GM18870 (cell line): ENCODE data around the gene DNAJA3.
"Not testable (repeated sequence)": the region's sequence is repeated elsewhere in the genome, so short reads cannot be mapped to it uniquely, and the experiment has no call there.

ENCODE experiments used
- ATAC-seq: cut with Tn5 transposase; IDR thresholded peaks from one replicate; pipeline ENCODE4 v1.9.1; 2021; ENCODE audit warnings: moderate library complexity; ENCODE audit not compliant: unreplicated experiment

The DNAJA3 gene

DNA sequence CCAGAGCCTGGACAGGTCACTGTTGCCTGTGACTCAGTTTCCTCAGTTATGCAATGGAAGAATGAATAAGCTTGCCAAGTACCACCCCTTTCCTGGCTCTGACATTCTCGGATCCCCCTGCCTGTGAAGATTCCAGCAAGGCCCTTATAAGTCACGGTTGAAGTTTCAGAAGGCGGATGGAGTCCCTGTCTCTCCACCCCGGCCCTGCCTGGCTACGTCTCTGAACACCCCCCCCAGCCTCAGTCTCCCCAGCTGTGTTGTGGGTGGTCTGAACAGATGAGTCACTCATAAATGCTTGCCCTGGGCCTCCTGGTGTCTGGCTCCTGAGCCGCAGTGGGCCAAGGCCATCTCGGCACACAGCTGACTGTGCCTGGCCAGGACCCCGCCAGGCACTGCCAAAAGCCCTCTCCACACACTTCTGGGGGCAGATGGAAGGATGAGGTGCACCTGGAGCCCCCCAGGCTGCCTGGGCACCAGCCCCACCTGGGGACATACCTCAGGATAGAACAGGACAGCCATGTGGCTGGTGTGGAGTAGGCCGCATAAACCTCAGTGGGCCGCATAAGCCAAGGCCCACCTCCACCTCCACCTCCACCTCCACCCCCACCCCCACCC is 38.6 kb upstream of the DNAJA3 start:
- no peak for ATAC-seq

DNA sequence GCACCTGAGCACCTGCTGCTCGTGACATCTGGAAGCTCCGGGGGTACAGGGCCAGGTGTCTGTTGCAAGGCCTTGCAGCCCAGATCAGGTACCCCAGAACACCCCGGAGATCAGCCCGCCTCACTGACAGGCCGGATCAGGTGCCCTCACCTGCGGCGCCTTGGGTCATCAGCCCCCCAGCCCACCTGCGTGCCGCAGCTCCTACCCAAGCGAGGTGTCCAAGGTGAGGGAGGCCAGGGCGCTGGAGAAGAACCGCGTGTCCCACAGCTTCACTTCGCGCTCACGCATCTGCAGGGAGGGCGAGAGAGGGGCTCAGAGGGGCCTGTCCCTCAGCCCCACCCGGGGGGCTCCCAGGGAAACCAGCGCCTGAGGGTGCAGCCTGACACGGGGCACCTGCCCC is 37.9 kb upstream of the DNAJA3 start:
- ATAC-seq = no peak

DNA sequence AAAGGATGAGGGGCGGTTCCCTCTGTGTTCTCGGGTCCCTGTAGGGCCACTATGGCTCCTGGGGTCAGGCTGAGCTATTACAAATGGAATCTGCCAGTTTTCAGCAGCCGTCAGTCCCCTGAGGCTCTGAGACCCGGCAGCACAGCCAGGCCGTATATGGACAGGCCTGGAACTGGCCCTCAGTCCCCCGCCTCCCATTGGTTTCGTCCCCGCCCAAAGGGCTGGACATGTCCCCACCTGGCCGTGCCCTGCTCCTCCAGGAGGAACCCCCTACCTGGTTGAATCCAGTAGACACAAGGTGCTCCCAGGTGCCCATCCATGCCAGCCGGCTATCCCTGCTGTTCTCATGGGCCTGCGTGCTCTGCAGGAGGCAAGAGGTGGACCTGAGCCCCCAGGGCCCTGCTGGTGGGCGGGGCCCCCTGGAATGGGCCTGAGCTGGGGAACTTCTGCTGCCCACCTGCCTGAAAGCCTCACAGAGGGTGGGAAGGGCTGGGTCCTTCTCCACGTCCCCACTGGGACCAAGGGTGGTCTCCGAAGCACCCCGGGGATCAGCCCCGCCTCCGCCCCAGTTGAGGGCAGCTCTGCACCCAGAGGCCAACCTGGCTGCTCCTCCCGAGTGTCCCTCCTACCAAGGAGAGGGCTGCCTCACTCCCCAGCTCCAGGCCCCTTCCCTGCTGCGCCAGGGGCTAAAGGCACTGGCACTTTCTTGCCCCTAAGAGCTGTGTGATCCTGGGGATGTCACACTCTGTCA is 37.2 kb upstream of the DNAJA3 start:
- ATAC-seq = no peak

DNA sequence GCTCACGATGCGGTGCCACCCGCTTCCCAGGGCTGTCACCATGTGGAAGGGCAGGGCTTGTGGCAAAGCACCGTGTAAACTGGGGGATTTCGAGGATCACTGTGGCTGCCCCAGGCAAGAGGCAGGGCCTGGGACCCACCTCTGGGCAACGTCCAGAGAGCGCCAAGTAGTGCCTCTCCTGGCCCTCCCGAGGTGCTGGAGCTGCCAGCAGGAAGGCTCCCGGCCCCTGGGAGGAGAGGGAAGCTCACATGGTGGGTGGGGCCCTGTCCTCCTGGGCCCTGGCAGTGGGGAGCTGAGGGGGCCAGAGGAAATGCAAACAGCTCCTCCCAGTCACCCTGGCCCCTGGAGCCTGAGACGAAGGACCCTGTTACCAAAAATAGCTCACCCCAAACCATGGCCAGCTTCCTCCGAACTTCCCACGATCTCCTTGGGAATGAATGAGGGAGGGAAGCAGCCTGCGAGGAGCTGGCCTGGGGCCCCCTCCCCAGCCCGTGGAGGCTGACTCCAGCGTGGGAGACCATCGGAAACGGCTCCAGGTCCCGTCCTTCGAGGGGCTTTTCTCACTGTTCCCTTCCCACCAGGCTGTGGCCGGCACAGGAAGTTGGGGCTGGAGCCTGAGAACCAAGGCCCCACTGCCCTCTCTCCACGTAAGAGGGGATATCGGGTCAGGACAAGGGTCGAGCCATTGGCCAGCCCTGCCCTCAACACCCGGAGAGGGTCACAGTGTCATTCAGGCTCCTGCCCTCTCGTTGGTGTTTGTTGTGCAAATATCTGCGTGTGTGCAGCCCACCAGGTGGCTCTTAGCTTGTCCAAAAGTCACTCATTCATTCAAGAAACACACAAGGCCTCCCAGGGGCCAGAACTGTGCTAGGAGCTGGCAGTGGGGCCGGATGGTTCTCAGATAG is 36.4 kb upstream of the DNAJA3 start:
- ATAC-seq = no peak

DNA sequence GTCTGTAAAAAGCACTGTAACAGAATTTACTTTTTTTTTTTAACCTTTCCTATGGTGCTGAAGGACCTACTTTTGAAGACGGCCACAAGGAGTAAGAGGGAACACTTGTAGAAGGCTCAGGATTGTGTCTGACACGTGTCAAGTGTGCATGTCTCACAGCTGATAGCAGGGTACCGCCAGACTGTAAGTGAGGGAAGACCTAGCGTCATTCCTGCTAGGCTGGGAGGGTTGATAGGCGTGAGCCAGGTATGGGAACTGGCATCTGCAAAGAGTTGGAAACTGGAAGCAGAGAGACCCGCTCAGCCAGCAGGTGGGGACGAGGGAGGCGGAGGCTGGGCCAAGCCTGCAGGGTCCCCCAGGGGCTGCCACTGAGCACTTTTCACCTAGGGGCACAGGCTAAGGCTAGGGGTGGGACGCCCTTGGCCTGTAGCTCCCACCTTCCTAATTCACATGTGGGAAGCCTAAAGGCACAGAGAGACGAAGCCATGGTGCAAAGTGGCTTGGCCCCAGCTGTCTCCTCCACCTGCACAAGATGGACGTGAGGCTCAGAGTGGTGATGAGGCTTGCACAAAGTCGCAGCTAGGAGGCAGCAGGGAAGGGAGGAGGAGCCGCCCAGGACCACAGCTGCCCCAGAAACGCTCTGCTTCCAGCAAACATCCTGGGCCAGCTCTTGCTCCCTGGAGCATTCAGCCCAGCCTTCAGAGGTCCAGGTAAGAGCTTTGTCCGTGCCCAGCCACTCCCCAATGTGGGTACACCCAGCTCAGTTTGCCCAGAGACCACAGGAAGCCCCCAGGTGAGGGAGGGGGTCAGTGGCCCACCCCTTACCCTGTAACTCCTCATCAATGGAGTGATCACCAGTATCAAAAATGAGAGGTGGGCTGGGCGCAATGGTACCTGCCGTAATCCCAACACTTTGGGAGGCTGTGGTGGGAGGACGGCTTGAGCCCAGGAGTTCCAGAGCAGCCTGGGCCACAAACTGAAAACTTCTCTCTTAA is 35.1 kb upstream of the DNAJA3 start:
- no peak for ATAC-seq

DNA sequence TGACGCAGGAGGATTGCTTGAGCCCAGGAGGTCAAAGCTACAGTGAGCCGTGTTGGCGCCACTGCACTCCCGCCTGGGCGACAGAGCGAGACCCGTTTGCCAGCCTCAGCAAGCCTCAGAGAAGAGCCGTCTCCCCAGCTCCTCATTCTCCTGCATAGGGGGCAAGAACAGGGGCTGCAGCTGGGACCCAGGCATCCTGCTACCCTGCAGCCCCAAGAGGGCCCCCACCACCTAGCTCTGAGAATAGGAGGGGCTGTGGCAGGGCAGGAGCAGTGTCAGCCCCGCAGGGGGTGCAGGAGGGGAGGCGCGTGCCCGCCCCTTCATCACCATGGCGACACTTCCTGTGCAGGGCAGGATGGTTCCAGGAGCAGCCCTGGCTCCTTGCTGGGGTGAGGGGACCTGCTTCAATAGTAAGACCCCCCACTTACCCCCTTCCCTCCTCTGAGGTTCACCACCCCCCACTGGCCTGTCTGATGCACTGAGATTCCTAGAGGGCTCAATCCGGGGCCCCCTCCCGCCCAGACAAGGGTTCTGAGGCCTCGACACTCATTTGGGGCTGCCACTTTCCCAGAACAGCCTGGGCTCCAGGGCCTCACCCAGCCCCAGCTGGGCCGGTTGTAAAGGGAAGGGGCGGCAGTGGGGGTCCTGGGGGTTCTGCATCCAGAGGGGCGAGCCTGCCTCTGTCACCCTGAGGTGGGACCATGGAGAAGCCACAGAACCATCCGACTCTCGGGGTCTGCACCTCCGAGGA is 33.9 kb upstream of the DNAJA3 start:
- no peak for ATAC-seq

DNA sequence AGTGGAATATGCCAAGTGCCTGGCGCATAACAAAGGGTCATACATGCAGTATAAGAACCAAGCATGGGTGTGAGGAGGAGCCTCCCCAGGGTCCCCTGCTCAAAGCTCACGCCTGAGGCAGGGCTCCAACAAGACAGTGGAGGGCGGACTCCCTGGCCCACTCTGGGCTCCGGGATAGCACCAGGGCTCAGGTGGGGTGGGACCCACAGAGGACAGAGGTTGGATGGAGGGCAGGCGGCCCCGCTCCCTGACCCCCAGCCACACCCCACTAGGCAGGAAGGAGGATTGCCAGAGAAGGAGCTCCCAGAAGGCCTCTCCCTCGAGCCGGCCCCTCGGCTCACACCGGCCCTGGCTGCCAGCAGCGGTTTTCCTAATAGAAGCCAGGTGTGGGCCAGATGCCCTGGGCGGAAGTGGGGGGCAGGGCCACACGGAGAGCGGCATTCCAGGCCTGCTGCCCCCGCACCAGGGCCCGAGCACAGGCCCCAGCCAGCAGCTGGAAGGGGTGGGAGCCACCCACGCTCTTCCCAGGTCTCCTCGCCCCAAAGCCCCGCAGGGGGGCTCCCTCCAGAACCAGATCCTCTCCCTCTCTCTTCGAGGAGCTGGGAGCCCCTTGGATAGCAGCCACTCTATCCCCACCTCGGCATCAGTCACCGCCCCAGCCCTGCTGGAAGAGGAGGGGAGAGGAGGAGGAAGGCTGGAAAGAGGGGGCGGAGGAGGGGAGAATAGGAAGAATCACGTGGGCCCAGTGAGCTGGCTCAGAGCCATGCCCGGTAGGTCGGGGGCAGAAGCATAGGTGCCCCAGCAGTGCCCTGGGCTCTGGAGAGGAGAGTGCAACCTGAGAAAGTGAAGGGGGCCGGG is 33.1 kb upstream of the DNAJA3 start:
- no peak for ATAC-seq

DNA sequence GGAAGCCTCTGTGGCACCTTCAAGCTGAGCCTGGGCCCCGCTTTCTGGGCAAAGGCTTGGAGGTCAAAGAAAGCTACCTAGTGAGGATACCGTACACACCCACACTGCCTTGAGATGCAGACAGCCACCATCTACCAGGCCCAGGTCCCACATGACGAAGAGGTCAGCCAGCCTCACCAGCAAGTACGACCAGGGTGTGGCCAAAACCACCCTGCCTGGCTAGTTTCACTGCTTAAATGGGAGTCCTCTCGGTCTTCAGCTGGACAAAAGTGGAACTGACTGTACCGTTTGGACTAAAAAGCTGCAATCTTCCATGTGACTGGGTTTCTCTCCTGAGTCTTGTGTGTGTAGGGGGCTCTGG is 32.4 kb upstream of the DNAJA3 start:
- no peak for ATAC-seq

DNA sequence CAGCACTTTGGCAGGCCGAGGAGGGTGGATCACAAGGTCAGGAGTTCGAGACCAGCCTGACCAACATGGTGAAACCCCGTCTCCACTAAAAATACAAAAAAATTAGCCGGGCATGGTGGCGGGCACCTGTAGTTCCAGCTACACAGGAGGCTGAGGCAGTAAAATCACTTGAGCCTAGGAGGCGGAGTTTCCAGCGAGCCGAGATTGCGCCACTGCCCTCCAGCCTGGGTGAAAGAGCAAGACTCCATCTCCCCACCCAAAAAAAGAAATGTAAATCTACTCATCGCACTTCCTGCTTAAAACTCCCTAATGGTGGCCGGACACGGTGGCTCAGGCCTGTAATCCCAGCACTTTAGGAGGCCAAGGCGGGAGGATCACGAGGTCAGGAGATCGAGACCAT is 31.8 kb upstream of the DNAJA3 start:
- ATAC-seq = not testable (repeated sequence)

DNA sequence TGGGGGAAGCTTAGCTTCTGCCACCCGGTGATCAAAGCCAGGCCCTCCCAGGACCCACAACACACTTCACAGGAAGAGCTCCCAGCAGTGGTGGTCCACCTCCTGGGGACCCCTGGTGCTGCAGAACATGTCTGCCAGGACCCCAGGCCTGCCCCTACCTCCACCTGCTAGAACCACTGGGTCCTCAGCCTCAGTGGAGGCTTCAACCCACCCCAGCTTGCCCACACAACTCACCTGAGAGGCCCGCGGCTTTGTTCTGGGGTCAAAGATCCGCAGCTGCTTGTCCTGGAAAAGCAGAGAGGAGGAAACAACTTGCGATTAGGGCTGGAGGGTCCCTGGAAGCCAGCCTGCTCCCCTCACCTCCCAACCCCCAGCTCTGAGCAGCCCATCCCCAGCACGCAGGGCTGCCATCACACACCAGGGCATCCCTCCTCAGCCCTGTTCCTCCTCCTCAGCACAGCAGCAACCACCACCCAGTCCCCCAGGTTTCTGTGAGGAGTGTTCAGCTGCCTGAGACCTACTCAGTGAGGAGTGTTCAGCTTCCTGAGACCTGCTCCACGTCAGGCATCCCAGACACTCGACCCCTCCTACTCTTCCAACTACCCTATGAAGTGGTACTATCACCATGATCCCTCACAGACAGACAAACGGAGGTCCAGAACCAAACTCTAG is 30.5 kb upstream of the DNAJA3 start:
- no peak for ATAC-seq

DNA sequence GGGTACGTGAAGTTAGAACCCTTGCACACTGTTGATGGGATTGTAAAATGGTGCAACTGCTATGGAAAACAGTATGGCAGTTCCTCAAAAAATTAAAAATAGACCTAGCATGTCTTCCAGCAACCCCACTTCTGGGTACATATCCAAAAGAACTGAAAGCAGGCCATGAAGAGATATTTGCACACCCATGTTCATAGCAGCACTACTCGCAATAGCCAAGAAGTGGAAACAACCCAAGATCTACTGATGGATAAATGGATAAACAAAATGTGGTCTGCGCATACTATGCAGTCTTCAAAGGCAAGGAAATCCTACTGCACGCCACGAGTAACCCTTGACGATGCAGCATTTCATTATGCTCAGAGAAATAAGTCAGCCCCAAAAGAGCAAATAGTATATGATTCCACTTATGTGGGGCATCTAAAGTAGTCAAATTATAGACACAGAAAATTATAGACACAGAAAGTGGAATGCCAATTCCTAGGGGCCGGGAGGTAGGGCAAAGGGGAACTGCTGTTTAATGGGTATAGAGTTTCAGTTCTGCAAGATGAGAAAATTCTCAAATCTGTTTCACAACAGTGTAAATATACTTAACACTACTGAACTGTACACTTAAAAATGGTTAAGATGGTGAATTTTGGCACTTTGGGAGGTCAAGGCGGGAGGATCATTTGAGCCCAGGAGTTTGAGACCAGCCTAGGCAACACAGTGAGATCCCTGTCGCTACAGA is 26.5 kb upstream of the DNAJA3 start:
- ATAC-seq = no peak

DNA sequence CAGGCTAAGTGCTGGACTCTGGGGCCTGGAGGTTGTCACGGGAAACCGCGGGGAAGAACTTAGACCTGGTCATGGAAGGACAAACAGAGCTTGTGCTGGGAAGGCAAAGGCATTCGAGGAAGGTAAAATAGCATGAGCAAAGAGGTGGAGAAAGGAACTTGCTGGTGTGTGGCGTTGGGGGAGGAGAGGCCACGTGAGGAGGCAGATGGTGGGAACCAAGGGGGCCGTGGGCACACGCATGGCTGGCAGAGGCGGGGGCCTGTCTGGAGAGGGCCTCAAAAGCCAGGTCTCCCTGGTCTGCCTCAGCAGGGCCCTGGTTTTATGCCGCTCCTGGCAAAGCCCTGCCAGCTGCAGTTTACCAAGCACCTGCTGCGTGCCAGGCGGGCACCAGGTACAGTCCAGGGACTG is 24.6 kb upstream of the DNAJA3 start:
- ATAC-seq = no peak

DNA sequence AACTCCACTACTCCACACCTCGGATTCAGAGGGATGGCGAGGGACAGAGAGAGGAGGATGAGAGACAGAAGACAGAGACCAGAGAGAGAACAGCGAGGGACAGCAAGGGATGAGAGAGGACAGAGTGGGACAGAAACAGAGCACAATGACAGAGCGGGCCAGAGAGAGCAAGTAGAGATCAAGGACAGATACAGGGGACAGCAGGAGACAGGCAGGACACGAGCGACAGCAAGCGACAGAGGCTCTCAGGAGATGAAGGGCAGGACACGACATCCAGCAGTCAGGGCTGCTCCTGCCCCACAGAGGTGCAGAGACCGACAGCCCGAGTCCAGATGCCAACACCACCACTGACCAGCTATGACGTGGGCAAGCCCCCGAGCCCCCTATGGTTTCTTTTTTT is 24.2 kb upstream of the DNAJA3 start:
- no peak for ATAC-seq

DNA sequence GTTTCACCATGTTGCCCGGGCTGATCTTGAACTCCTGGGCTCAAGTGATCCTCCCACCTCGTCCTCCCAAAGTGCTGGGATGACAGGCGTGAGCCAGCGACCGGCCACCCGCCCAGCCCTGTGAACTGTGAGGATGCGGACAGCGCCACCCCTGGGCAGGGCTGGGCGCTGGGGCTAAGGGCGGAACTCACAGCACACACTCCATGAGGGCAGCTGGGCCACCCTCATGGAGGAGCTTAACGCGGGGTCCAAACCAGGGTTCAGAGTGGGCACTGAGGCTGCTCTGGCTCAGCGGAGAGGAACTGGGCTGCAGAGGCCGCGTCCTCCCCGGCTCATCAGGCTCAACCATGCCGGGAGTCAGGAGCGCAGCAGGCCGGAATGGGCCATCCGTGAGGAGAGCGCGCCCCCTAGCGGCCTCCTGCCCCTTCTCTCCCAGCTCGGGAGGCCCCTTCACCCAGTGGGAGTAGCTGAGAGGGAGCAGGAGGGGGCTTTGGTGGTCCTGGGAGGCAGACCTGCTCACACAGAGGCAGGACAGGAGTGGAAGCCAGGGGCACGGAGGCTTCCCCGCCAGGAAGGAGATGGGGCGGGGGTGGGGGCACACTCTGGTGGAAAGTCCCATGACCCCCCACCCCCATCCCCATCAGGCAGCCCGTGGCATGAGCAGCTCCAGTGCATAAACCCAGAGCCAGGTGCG is 23.1 kb upstream of the DNAJA3 start:
- no peak for ATAC-seq

DNA sequence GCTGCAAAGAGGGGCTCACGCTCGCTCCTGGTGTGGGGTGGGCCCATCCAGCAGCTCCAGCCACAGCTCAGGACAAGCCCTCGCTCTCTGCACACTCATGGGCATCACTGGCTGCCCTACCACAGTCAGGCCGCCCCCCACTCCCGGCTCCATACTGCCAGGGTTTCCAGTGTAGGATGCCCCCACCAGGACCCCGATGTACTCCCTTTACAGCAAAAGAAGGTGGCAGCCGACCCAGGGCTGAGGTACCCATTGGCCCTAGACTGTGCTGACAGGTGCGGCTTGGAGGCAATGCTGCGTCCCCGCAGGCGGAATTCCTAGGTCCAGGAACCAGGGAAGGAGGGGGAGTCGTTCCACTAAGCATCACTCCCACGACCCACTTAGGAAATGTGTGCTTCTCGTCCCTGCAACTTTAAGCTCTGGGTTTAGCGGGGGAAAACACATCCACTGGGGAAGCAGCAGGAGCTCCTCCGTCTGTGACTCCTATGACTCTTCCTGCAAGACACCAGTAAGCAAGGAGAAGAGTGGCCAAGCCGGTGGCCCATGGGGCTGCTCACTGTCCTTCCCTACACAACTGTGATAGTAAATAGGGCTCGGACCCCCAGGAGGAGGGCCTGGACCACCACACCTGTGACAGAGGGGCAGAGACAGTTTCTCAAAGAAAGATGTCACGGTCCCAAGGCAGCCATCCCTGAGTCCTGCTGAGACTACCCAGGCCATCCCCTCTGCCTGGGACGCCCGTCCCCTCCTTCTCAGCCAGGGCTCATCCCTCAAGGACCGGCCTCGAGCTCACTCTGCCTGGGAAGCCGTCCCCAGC is 22.3 kb upstream of the DNAJA3 start:
- ATAC-seq = no peak

DNA sequence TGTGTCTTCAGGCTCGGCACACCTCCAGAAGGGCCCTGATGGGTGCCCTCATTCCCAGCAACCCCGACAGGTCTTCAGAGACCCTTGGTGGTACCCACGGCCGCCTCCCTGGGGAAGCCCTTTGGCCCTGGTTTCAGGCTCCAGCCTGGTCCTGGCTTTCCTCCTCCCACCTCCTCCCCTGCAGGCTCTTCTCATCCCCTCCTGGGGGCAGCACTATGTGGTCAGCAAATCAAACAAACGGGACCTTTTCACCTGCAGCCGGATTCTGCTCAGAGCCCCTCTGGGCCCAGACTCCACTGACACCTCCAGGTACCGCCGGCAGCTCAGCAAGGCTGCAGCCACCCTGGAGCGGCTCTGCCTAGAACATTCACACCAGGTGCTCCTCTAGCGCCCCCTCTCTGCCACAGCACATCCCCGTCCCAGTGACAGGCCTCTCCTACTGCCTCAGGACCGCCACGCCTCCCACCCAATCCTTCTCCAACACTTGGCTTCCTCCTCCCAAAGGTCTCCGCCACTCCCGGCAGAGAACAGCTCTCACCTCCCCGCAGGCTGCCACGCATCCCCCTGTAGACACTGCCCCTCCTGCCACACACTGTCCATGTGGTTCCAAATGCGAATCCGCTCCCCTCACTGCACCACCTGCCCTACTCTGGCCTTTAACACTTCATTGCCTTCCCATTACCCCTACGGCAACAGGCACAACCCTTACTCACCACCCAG is 21.3 kb upstream of the DNAJA3 start:
- ATAC-seq = no peak
